Transverse colon (tissue), 4 donors: ENCODE results near the gene LTA4H. TPM values are rescaled to one million over a fixed set of nuclear protein-coding genes. Genes with fewer than 3 reads are reported as not detected.

ENCODE experiments used
- DNase-seq: peaks from one replicate; pipeline ENCODE4 v3.0.0-alpha.2; 2019
- H3K27ac ChIP-seq, 4 donors: fragments of 200-600 bp; sonication (generic); 2 replicates each; pipeline ENCODE4 v1.5.1; 2016 to 2018; ENCODE audit warnings: inconsistent platforms in 4 of 4
- H3K27me3 ChIP-seq: fragments of 200-600 bp; sonication (generic); 2 replicates; pipeline ENCODE4 v1.5.1; 2017; ENCODE audit warnings: inconsistent platforms
- H3K36me3 ChIP-seq, 4 donors: fragments of 200-600 bp; sonication (generic); 2 replicates each; pipeline ENCODE4 v1.5.1; 2017 to 2019; ENCODE audit warnings: inconsistent platforms in 4 of 4
- H3K4me1 ChIP-seq, 4 donors: fragments of 200-600 bp; sonication (generic); 2 replicates each; pipeline ENCODE4 v1.5.1; 2017 to 2020; ENCODE audit warnings: inconsistent platforms in 4 of 4
- H3K4me3 ChIP-seq, 4 donors: fragments of 200-600 bp; sonication (generic); 1 replicate in 1 of 4; 2 replicates in 3 of 4; pipeline versions ENCODE4 v1.5.1 to v1.6.1; 2017 to 2019; ENCODE audit warnings: inconsistent platforms in 4 of 4
- H3K9me3 ChIP-seq, 2 donors: fragments of 200-600 bp; sonication (generic); 2 replicates each; pipeline ENCODE4 v1.5.1; 2017 to 2019; ENCODE audit warnings: inconsistent platforms in 2 of 2
- CTCF ChIP-seq, 5 experiments: fragments of 200-600 bp in 3 of 5; fragments of 450-650 bp in 2 of 5; sonication (generic) in 3 of 5; IDR thresholded peaks; 1 replicate in 2 of 5; 2 replicates in 3 of 5; pipeline ENCODE4 v1.5.1; 2016 to 2017; ENCODE audit warnings: antibody characterized with exemption in 5 of 5, inconsistent platforms in 3 of 5, mild to moderate bottlenecking in 2 of 5, moderate library complexity in 1 of 5
- EP300 ChIP-seq: sonication (generic); formaldehyde crosslinking; IDR thresholded peaks from one replicate; pipeline ENCODE4 v1.6.1; 2017; ENCODE audit warnings: antibody characterized with exemption, low read depth
- POLR2A ChIP-seq: fragments of 450-650 bp; IDR thresholded peaks from one replicate; pipeline ENCODE4 v1.6.1; 2016; ENCODE audit warnings: antibody characterized with exemption, mild to moderate bottlenecking, moderate library complexity
- POLR2AphosphoS5 ChIP-seq, 3 donors: sonication (generic); formaldehyde crosslinking; IDR thresholded peaks; one replicate each; pipeline ENCODE4 v1.6.1; 2016; ENCODE audit warnings: antibody characterized with exemption in 3 of 3
- WGBS, 2 donors: methylation state at CpG; one replicate each; pipeline ENCODE4 v1.1.5; 2018; ENCODE audit warnings: low coverage in 1 of 2; 5-methylcytosine and 5-hydroxymethylcytosine counted together
- in situ Hi-C, 4 donors: fragments of 200-750 bp; cut with MboI; loops; one replicate each; pipeline versions ENCODE4 v1.15.0 to v1.15.1; 2017; ENCODE audit warnings: low sequenced_read_pairs in 3 of 4, low pct_ligation_motif_present in 1 of 4, low pct_unique_long_range_greater_than_20kb in 1 of 4
- intact Hi-C: fragments of 100-400 bp; cut with DNase I; formaldehyde crosslinking; loops from one replicate; pipeline ENCODE4 v1.15.1; 2023; ENCODE audit warnings: low total_unique reads
- total RNA-seq, 4 donors: library from RNA; depleted of rRNA; stranded (reverse); fragments of >200 nt; gene quantifications; one replicate each; pipeline ENCODE4 v1.1.0, GENCODE V29; 2016

Gene LTA4H
- total RNA-seq, 4 donors from 2014 or later, result 22.4 to 91.9 (median 63.6) TPM

- intact Hi-C loops (loop anchor here (5.0 kb wide), 2 partner anchors 147 to 452 kb away; no protein-coding TSS in a partner anchor), in situ Hi-C loops (loop anchor here (5.0 to 25.0 kb wide), 7 partner anchors 142 to 452 kb away; partner anchors contain the start of gene CDK17 (in 2 of the 4))
- WGBS, 2 donors, result 86 to 93% methylated on average over 3 to 5 of the region's 5 CpGs
- Histone ChIP-seq H3K27ac (no peak overlapping the region), H3K4me3 (no peak overlapping the region), H3K4me1 (no peaks in the 10 kb centered on the region), H3K27me3 (no peaks in the 10 kb centered on the region), H3K9me3 (no peaks in the 10 kb centered on the region), H3K36me3 (no peaks in the 10 kb centered on the region)
- TF ChIP-seq POLR2AphosphoS5 (IDR thresholded peaks at IDR 0.05) (no peak), EP300 (no peak), CTCF (IDR thresholded peaks at IDR 0.05) (no peak), POLR2A (no peak)
- no peak for DNase-seq
Observed at GRCh38 chr12:96064966-96065365, 29.6 kb upstream of the LTA4H start.

GRCh38 chr12:96064271-96064670 is 28.9 kb upstream of the LTA4H start:
- intact Hi-C loops (loop anchor here (5.0 kb wide), 2 partner anchors 148 to 453 kb away; no protein-coding TSS in a partner anchor), in situ Hi-C loops (loop anchor here (5.0 to 25.0 kb wide), 5 partner anchors 151 to 453 kb away; partner anchors contain the start of gene CDK17 (in 2 of the 4))
- no peak for TF ChIP-seq EP300
- no peak for TF ChIP-seq CTCF (IDR thresholded peaks at IDR 0.05)
- TF ChIP-seq POLR2AphosphoS5 (IDR thresholded peaks at IDR 0.05), result no peak
- TF ChIP-seq POLR2A, result no peak
- 63 to 74% methylated on average over 2 of the region's 2 CpGs for WGBS, 2 donors
- no peaks in the 10 kb centered on the region for H3K9me3 ChIP-seq
- H3K27me3 ChIP-seq, result no peaks in the 10 kb centered on the region
- no peak for DNase-seq
- H3K27ac ChIP-seq, result no peak overlapping the region
- no peaks in the 10 kb centered on the region for H3K4me1 ChIP-seq
- no peaks in the 10 kb centered on the region for H3K36me3 ChIP-seq
- H3K4me3 ChIP-seq, result no peak overlapping the region

DNA sequence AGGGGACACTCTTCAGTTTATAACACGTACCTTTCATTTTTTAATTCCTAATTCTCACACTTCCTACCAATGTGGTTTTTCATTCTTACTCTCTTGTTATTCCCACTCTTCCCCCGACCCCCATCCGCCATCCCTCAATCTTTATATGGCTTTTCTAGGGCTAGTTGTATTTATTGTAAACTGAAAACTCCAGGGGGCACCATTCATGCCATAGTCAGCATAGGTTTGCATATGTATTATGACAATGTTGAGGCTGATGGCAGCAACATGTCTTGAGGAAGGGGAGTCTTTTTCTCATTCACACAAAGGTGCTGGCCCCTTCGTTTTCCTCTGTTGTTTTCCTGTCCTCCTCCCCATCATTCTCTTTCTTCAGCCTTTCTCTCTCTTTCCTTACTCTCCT is 27.7 kb upstream of the LTA4H start:
- H3K36me3 ChIP-seq, result no peaks in the 10 kb centered on the region
- WGBS, 2 donors, result 67 to 82% methylated on average over 1 to 4 of the region's 4 CpGs
- no peaks in the 10 kb centered on the region for H3K9me3 ChIP-seq
- H3K27ac ChIP-seq, result no peak overlapping the region
- TF ChIP-seq CTCF (IDR thresholded peaks at IDR 0.05), result peak in 1 of 5 experiments; percentile 6
- TF ChIP-seq POLR2A, result no peak
- no peak for DNase-seq
- H3K4me1 ChIP-seq, result no peaks in the 10 kb centered on the region
- intact Hi-C loops (loop anchor here (5.0 kb wide), 2 partner anchors 149 to 454 kb away; no protein-coding TSS in a partner anchor), in situ Hi-C loops (loop anchor here (5.0 to 25.0 kb wide), 5 partner anchors 152 to 454 kb away; partner anchors contain the start of gene CDK17 (in 2 of the 4))
- H3K4me3 ChIP-seq, result no peak overlapping the region
- no peaks in the 10 kb centered on the region for H3K27me3 ChIP-seq

- H3K4me3 ChIP-seq, result no peak overlapping the region
- no peaks in the 10 kb centered on the region for H3K9me3 ChIP-seq
- intact Hi-C loops (loop anchor here (5.0 kb wide), 2 partner anchors 150 to 455 kb away; no protein-coding TSS in a partner anchor), in situ Hi-C loops (loop anchor here (5.0 to 25.0 kb wide), 5 partner anchors 153 to 455 kb away; partner anchors contain the start of gene CDK17 (in 2 of the 4))
- H3K36me3 ChIP-seq, result no peaks in the 10 kb centered on the region
- no peaks in the 10 kb centered on the region for H3K4me1 ChIP-seq
- TF ChIP-seq CTCF (IDR thresholded peaks at IDR 0.05) (peak; percentile 79 to 94 (median 89)), POLR2AphosphoS5 (IDR thresholded peaks at IDR 0.05) (no peak)
- peak; percentile 83 for DNase-seq
- WGBS, 2 donors, result 27 to 46% methylated on average over 3 to 4 of the region's 4 CpGs
- H3K27me3 ChIP-seq, result no peaks in the 10 kb centered on the region
- H3K27ac ChIP-seq, result no peak overlapping the region
Observed at GRCh38 chr12:96061864-96062453, 26.6 kb upstream of the LTA4H start.
